Stimulated activated effector memory CD8-positive, alpha-beta T cell treated with anti-CD3 and anti-CD28 coated beads, Interleukin-12 subunit alpha, Interleukin-12 subunit beta, amount 100 ng/mL, for 72 hours (primary cell): ENCODE measurements around the gene ANK2.

ENCODE experiments used
- ATAC-seq: fragments of 150-1000 bp; cut with Tn5 transposase; 2 replicates; pipeline ENCODE4 v1.10.0; 2021
- DNase-seq, 2 donors: peaks; one replicate each; pipeline ENCODE4 v3.0.0; 2021 to 2022; ENCODE audit warnings: low spot score in 2 of 2
- H3K27ac Mint-ChIP-seq: one replicate; pipeline ENCODE4 v1.8.0; 2022; ENCODE audit warnings: mild to moderate bottlenecking, mixed read lengths
- H3K36me3 Mint-ChIP-seq: one replicate; pipeline ENCODE4 v1.8.0; 2022; ENCODE audit warnings: mild to moderate bottlenecking, mixed read lengths
- H3K4me1 Mint-ChIP-seq: one replicate; pipeline ENCODE4 v1.8.0; 2022; ENCODE audit warnings: mixed read lengths
- H3K4me3 Mint-ChIP-seq: one replicate; pipeline ENCODE4 v1.8.0; 2022; ENCODE audit warnings: mild to moderate bottlenecking, mixed read lengths
- H3K9me3 Mint-ChIP-seq: one replicate; pipeline ENCODE4 v1.8.0; 2022; ENCODE audit warnings: mixed read lengths

ANK2 gene

GRCh38 chr4:113049421-113050370, at the start of gene ANK2:
Gene ANK2 (plus strand): TSS chr4:113049653. CDS start chr4:113049729, 76 bp downstream.
- H3K4me1 Mint-ChIP-seq = peaks cover 5% of the 10 kb centered on the region
- no peaks in the 10 kb centered on the region for H3K36me3 Mint-ChIP-seq
- no peaks in the 10 kb centered on the region for H3K9me3 Mint-ChIP-seq
- ATAC-seq (no peak), DNase-seq (no peak)
- no peak within 1 kb of the TSS for H3K4me3 Mint-ChIP-seq
- no peak within 1 kb of the TSS for H3K27ac Mint-ChIP-seq

DNA sequence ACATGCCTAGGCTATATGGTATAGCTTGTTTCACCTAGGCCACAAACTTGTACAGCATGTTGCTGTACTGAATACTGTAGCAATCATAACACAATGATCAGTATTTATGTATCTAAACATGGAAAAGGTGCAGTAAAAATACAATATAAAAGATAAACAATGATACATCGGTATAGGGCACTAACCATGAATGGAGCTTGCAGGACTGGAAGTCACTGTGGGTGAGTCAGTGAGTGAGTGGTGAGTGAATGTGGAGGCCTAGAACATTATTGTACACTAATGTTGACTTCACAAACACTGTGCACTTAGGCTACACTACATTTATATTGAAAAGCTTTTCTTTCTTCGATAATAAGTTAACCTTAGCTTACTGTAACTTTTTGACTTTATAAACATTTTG, 45.6 kb upstream of the ANK2 start:
- ATAC-seq = no peak
- Mint-ChIP-seq H3K4me1 (no peaks in the 10 kb centered on the region), H3K27ac (no peak overlapping the region), H3K4me3 (no peak overlapping the region), H3K36me3 (no peaks in the 10 kb centered on the region), H3K9me3 (no peaks in the 10 kb centered on the region)
- DNase-seq = no peak

- Mint-ChIP-seq H3K9me3 (no peaks in the 10 kb centered on the region), H3K4me1 (no peaks in the 10 kb centered on the region), H3K4me3 (no peak overlapping the region), H3K27ac (no peak overlapping the region), H3K36me3 (no peaks in the 10 kb centered on the region)
- no peak for DNase-seq
- no peak for ATAC-seq
These were observed 44.8 kb upstream of the ANK2 start for GRCh38 chr4:113004655-113005054.

GRCh38 chr4:113006632-113007031, 42.8 kb upstream of the ANK2 start:
- Mint-ChIP-seq H3K4me1 (no peaks in the 10 kb centered on the region), H3K36me3 (no peaks in the 10 kb centered on the region), H3K4me3 (no peak overlapping the region), H3K9me3 (no peaks in the 10 kb centered on the region), H3K27ac (no peak overlapping the region)
- DNase-seq (no peak), ATAC-seq (no peak)

- Mint-ChIP-seq H3K27ac (no peak overlapping the region), H3K4me1 (no peaks in the 10 kb centered on the region), H3K4me3 (no peak overlapping the region), H3K9me3 (no peaks in the 10 kb centered on the region), H3K36me3 (no peaks in the 10 kb centered on the region)
- no peak for ATAC-seq
- no peak for DNase-seq
These were observed 42.3 kb upstream of the ANK2 start for GRCh38 chr4:113007151-113007550.

GRCh38 chr4:113008135-113008534, 41.3 kb upstream of the ANK2 start:
- no peaks in the 10 kb centered on the region for H3K4me1 Mint-ChIP-seq
- no peak overlapping the region for H3K4me3 Mint-ChIP-seq
- DNase-seq = no peak
- no peak overlapping the region for H3K27ac Mint-ChIP-seq
- ATAC-seq = no peak
- H3K36me3 Mint-ChIP-seq = no peaks in the 10 kb centered on the region
- no peaks in the 10 kb centered on the region for H3K9me3 Mint-ChIP-seq

DNA sequence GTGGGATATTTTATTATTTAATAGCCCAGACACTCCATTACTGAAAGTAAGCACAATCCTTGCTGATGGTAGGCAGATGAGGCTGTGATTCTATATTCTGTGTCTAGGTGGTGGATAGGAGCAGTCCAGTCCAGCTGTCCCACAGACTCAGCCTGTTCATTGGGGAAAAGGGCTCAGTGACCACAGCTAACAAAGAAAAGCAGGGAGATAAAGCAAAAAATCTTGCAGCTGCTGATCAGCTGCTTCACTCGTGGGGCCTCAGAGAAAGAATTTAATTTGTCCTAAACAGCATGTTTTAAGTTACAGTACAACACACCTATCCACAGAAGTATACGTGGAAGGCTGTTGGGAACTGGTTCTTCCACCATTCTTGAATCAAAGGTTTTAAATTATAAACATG, 40.7 kb upstream of the ANK2 start:
- H3K9me3 Mint-ChIP-seq = no peaks in the 10 kb centered on the region
- DNase-seq (no peak), ATAC-seq (no peak)
- no peak overlapping the region for H3K27ac Mint-ChIP-seq
- H3K4me3 Mint-ChIP-seq = no peak overlapping the region
- no peaks in the 10 kb centered on the region for H3K4me1 Mint-ChIP-seq
- no peaks in the 10 kb centered on the region for H3K36me3 Mint-ChIP-seq

DNA sequence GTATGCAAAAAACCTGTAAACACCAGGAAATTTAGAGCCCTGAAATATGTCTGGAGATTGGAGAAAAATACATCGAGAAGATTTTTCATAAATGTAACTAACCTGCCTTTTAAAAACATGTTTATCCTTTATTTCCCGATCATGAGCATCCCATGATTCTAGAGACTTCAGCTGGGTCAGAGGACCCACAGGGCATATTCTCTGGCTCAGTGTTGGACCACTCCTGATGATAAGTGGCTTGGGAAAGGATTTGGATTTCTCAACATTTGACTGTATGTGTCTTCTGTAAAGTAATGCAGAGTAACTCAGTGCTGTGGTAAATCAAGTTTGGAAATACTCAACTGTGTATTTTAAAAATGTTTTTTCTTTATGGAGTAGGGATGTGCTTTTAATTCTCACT, 40.0 kb upstream of the ANK2 start:
- H3K36me3 Mint-ChIP-seq = no peaks in the 10 kb centered on the region
- DNase-seq (no peak), ATAC-seq (no peak)
- no peak overlapping the region for H3K4me3 Mint-ChIP-seq
- H3K4me1 Mint-ChIP-seq = no peaks in the 10 kb centered on the region
- no peaks in the 10 kb centered on the region for H3K9me3 Mint-ChIP-seq
- H3K27ac Mint-ChIP-seq = no peak overlapping the region

- no peak overlapping the region for H3K4me3 Mint-ChIP-seq
- ATAC-seq (no peak), DNase-seq (no peak)
- no peaks in the 10 kb centered on the region for H3K4me1 Mint-ChIP-seq
- H3K36me3 Mint-ChIP-seq = no peaks in the 10 kb centered on the region
- no peak overlapping the region for H3K27ac Mint-ChIP-seq
- H3K9me3 Mint-ChIP-seq = no peaks in the 10 kb centered on the region
These were observed 37.2 kb upstream of the ANK2 start for GRCh38 chr4:113012122-113012725.

DNA sequence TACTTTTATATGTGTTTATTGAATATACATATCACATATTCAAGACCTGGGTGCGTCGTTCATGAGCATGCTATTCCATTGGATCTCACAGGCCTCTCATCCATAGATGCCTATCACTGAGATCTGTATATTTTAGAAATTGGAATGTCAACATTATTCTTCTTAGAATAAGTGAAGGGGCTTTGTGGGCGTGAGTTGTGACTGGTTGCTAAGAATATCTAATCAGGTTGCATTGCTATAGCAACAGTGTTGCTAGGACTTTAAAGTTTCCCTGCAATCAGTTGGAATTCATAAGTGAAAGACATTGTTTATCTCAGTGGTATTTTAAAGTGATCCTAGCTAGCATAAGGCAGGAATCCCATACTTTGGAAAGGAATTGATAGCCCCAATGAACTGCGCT, 36.7 kb upstream of the ANK2 start:
- Mint-ChIP-seq H3K36me3 (no peaks in the 10 kb centered on the region), H3K4me3 (no peak overlapping the region), H3K27ac (no peak overlapping the region), H3K9me3 (no peaks in the 10 kb centered on the region), H3K4me1 (no peaks in the 10 kb centered on the region)
- ATAC-seq (no peak), DNase-seq (no peak)

GRCh38 chr4:113013751-113014150, 35.7 kb upstream of the ANK2 start:
- Mint-ChIP-seq H3K4me3 (no peak overlapping the region), H3K4me1 (no peaks in the 10 kb centered on the region), H3K36me3 (no peaks in the 10 kb centered on the region), H3K9me3 (no peaks in the 10 kb centered on the region), H3K27ac (no peak overlapping the region)
- ATAC-seq (no peak), DNase-seq (no peak)

DNA sequence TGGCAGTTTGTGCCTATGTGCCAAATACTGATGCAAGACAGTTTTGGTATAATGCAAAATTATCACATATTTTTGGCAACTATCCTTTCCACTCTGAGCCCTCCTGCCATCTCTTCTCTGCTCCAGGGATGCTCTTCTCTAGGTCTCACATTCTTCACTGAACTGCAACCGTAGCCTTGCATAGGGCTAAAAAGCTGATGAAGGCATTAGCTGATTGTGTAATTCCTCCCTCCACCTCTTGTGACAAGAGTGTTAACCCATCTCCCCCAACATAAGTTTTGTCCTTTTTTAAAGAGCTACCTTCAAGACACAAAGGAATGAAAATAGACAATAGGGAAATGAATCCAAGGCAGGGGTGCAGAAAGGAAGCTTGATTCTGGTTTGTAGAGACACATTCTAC, 33.1 kb upstream of the ANK2 start:
- Mint-ChIP-seq H3K4me3 (no peak overlapping the region), H3K36me3 (no peaks in the 10 kb centered on the region), H3K4me1 (no peaks in the 10 kb centered on the region), H3K27ac (no peak overlapping the region), H3K9me3 (no peaks in the 10 kb centered on the region)
- DNase-seq (no peak), ATAC-seq (no peak)

DNA sequence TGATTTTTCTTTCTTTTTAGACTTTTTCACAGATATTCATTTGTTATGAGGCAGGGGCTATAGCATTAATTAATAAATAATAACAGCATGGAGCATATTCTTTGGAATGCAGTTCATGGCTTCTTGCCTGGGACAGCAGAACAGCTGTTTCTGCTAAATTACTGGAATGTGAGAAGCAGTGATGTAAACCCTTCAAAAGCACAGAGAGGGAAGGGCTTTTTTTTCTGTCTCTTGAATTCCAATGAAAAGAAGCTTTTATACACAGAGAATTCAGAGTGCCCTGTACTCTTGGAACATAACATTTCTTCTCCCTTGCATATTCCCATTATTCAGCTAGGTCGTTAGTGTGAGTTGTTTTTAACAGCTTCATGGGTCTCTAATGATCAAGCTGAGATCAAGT, 28.5 kb upstream of the ANK2 start:
- no peaks in the 10 kb centered on the region for H3K9me3 Mint-ChIP-seq
- no peak overlapping the region for H3K27ac Mint-ChIP-seq
- no peaks in the 10 kb centered on the region for H3K36me3 Mint-ChIP-seq
- H3K4me1 Mint-ChIP-seq = no peaks in the 10 kb centered on the region
- no peak for DNase-seq
- no peak overlapping the region for H3K4me3 Mint-ChIP-seq
- ATAC-seq = no peak

GRCh38 chr4:113024388-113024787, 25.1 kb upstream of the ANK2 start:
- Mint-ChIP-seq H3K27ac (no peak overlapping the region), H3K36me3 (no peaks in the 10 kb centered on the region), H3K4me3 (no peak overlapping the region), H3K4me1 (no peaks in the 10 kb centered on the region), H3K9me3 (no peaks in the 10 kb centered on the region)
- ATAC-seq (no peak), DNase-seq (no peak)

GRCh38 chr4:113025416-113025815, 24.0 kb upstream of the ANK2 start:
- H3K27ac Mint-ChIP-seq = no peak overlapping the region
- DNase-seq (no peak), ATAC-seq (no peak)
- H3K9me3 Mint-ChIP-seq = no peaks in the 10 kb centered on the region
- H3K4me1 Mint-ChIP-seq = no peaks in the 10 kb centered on the region
- H3K36me3 Mint-ChIP-seq = no peaks in the 10 kb centered on the region
- no peak overlapping the region for H3K4me3 Mint-ChIP-seq

GRCh38 chr4:113026556-113026955, 22.9 kb upstream of the ANK2 start:
- no peaks in the 10 kb centered on the region for H3K9me3 Mint-ChIP-seq
- no peak overlapping the region for H3K27ac Mint-ChIP-seq
- no peak for ATAC-seq
- no peaks in the 10 kb centered on the region for H3K4me1 Mint-ChIP-seq
- no peak for DNase-seq
- no peaks in the 10 kb centered on the region for H3K36me3 Mint-ChIP-seq
- no peak overlapping the region for H3K4me3 Mint-ChIP-seq
